Measurements from ENCODE around the gene PLEKHN1.

Gene PLEKHN1

GRCh38 chr1:978069-978834 is 12.0 kb downstream of the PLEKHN1 start:
- H3K27ac ChIP-seq: no peak overlapping the region
- TF ChIP-seq, protein P1, sequence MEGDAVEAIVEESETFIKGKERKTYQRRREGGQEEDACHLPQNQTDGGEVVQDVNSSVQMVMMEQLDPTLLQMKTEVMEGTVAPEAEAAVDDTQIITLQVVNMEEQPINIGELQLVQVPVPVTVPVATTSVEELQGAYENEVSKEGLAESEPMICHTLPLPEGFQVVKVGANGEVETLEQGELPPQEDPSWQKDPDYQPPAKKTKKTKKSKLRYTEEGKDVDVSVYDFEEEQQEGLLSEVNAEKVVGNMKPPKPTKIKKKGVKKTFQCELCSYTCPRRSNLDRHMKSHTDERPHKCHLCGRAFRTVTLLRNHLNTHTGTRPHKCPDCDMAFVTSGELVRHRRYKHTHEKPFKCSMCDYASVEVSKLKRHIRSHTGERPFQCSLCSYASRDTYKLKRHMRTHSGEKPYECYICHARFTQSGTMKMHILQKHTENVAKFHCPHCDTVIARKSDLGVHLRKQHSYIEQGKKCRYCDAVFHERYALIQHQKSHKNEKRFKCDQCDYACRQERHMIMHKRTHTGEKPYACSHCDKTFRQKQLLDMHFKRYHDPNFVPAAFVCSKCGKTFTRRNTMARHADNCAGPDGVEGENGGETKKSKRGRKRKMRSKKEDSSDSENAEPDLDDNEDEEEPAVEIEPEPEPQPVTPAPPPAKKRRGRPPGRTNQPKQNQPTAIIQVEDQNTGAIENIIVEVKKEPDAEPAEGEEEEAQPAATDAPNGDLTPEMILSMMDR (conservative IDR thresholded peaks at IDR 0.05): no peak

DNA sequence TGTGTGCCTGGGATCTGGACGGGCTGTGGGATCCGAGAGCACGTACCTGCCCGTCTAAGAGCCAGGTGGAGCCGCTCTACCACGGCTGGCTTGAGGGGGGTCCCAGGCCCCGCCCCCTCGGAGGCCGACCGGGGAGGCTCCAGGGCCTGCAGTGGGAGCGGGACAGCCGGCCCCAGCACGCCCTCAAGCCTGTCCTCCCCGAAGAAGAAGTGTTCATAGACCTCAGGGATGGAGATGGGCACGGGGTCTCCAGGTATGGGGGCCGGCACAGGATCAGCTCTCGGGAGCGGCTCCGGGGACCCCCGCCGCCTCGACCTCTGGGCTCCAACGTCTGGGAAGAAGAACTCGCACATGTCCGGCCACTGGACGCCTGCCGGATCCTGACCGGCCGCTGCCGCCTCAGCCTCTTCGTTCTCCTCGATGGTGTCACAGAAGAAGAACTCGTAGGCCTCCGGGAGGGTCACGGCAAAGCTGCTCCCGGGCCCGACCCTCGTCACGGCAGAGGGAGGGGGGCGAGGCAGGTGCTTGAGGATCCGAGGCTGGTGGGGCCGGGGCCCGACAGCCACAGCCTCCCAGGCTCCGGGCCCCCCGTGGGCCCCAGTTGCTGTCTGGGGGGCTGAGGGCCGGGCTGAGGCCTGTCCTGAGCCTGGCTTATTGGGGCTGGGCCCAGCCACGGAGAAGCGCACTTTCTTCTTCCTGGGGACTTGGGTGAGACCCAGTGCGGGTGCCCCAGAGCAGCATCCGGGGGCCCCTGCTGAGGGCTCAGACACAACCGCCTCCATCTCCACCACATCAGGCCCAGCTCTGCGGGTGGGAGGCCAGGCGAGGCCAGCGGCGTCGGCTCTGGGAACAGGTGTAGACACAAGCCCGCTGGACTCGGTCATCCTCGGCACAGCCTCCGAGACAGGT is 12.8 kb downstream of the PLEKHN1 start:
- TF ChIP-seq, protein P1 (conservative IDR thresholded peaks at IDR 0.05): no peak
- H3K27ac ChIP-seq: no peak overlapping the region

- TF ChIP-seq, protein P1 (conservative IDR thresholded peaks at IDR 0.05): no peak
These were observed 13.4 kb downstream of the PLEKHN1 start for GRCh38 chr1:979744-980072.

GRCh38 chr1:980137-980571 is 13.9 kb downstream of the PLEKHN1 start:
- TF ChIP-seq, protein P1 (conservative IDR thresholded peaks at IDR 0.05): no peak
- no peak overlapping the region for H3K27ac ChIP-seq

More at GRCh38 chr1:979744-980072, 13.4 kb downstream of the PLEKHN1 start:
- no peak overlapping the region for H3K27ac ChIP-seq

DNA sequence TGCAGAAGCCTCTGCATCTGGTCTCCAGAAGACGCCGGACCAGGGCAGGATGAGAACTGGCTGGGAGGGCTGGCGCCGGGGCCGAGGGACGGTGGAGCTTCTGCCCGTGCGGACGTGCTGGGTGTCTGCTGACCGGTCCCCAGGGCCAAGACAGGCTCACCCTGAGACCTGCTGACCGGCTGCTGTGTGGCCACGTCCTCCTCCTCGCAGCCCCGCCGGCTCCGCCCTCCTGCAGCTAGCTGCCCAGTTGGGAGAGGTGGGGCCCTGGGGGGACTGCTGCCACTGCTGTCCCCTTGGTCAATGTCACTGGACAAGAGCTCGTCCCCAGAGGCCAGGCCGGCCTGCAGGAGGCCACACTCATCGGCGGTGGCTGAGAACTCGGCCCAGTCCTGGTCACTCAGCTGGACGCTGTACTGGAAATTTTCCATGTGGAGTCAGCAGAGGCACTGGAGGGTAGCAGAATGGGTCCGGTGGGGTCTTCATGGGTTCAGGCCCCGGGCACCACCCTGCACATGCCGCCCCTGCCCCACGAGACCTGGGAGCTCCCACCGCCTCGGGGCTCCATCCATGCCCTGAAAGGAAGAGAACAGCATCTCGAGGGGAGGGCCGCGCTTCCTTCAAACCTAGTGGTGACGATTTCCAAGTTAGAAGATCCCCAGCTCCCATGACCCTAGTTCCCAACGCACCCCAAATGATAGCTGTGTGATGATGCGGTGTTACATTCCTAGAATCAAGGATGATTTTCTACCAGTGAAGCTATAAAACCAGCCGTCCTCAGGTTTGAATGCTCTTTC is 14.5 kb downstream of the PLEKHN1 start:
- TF ChIP-seq, protein P1 (conservative IDR thresholded peaks at IDR 0.05): no peak
- no peak overlapping the region for H3K27ac ChIP-seq

GRCh38 chr1:981491-981954 is 15.2 kb downstream of the PLEKHN1 start:
- TF ChIP-seq, protein P1 (conservative IDR thresholded peaks at IDR 0.05): no peak
- H3K27ac ChIP-seq: no peak overlapping the region
